Cardiac muscle cell (in vitro differentiated cells and primary cell): Measurements from ENCODE around the gene PLEKHA6. TPM values are rescaled to one million over a fixed set of nuclear protein-coding genes. Genes with fewer than 3 reads are reported as not detected.

ENCODE experiments used
- DNase-seq, 2 donors: peaks; one replicate each; pipeline versions ENCODE4 v3.0.0 to v3.0.0-alpha.2; 2010 to 2017; ENCODE audit warnings: low read depth in 1 of 2, low spot score in 1 of 2
- H3K27ac ChIP-seq: fragments of 200-600 bp; sonication (generic); 2 replicates; pipeline ENCODE4 v1.5.1; 2016
- H3K27me3 ChIP-seq: fragments of 200-600 bp; sonication (generic); 2 replicates; pipeline ENCODE4 v1.6.0; 2016; ENCODE audit warnings: control low read depth
- H3K36me3 ChIP-seq: fragments of 200-600 bp; sonication (generic); 2 replicates; pipeline ENCODE4 v1.5.1; 2016; ENCODE audit warnings: control low read depth
- H3K4me1 ChIP-seq: fragments of 200-600 bp; sonication (generic); 2 replicates; pipeline ENCODE4 v1.8.1; 2017; ENCODE audit warnings: low read depth, mild to moderate bottlenecking, mixed run types
- H3K4me3 ChIP-seq: fragments of 200-600 bp; sonication (generic); 2 replicates; pipeline ENCODE4 v1.5.1; 2016; ENCODE audit warnings: mild to moderate bottlenecking
- H3K9me3 ChIP-seq: fragments of 200-600 bp; sonication (generic); 2 replicates; pipeline ENCODE4 v1.5.1; 2017; ENCODE audit warnings: low read depth, mild to moderate bottlenecking, control low read depth
- polyA plus RNA-seq: library from polyadenylated mRNA; unstranded; fragments of >200 nt; fragmentation: Nextera tagmentation; extraction: Ambion mirVana; gene quantifications from 2 replicates; pipeline ENCODE4 v1.2.1, GENCODE V29; 2016
- total RNA-seq: library from RNA; depleted of rRNA; stranded (reverse); fragments of >200 nt; gene quantifications from 2 replicates; pipeline ENCODE4 v1.2.3, GENCODE V29; 2016
- TF ChIP-seq, protein P1 (sequence below): IDR thresholded peaks from 2 replicates; pipeline ENCODE4 v1.5.1; 2012; ENCODE audit warnings: low read depth, mild to moderate bottlenecking, low read length

Gene PLEKHA6
- total and polyA plus RNA-seq, 2 experiments from 2014 or later: 41.6 to 44.1 TPM

DNA sequence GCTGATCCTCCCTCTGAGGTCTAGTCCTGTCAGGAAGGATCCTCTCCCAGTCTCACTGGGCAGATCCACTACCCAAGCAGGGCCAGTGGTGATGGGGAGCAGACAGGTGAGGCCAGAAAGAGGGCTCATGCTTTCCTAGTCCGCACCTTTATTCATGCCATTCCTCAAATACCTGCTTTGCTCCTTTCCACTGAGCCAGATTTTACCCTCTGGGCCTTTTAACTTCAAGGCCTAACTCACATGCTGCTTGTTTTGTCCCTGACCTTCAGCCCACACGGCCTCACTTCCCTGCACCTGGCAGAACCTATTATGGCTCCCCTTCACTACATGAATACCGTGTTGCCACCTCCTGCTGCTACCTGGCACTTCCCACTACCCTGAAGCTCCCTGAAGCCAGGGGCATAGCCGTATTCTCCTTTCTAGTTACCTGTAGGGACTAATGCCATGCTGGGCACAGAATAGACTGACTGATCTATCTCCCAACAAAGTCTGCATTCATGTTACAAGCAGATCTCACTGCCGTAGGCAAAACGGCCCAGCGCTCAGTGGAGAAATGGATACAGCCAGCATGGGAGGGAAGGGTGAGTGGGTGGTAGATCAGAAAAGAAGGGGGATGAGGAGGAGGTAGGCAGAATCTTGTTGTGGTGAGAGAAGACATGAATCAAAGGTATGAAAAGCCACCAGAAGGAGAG is 109.8 kb downstream of the PLEKHA6 start:
- Histone ChIP-seq H3K9me3 (no peaks in the 10 kb centered on the region), H3K4me1 (no peaks in the 10 kb centered on the region), H3K36me3 (peaks cover 41% of the 10 kb centered on the region), H3K4me3 (no peak overlapping the region), H3K27me3 (no peaks in the 10 kb centered on the region), H3K27ac (no peak overlapping the region)
- TF ChIP-seq, protein P1, sequence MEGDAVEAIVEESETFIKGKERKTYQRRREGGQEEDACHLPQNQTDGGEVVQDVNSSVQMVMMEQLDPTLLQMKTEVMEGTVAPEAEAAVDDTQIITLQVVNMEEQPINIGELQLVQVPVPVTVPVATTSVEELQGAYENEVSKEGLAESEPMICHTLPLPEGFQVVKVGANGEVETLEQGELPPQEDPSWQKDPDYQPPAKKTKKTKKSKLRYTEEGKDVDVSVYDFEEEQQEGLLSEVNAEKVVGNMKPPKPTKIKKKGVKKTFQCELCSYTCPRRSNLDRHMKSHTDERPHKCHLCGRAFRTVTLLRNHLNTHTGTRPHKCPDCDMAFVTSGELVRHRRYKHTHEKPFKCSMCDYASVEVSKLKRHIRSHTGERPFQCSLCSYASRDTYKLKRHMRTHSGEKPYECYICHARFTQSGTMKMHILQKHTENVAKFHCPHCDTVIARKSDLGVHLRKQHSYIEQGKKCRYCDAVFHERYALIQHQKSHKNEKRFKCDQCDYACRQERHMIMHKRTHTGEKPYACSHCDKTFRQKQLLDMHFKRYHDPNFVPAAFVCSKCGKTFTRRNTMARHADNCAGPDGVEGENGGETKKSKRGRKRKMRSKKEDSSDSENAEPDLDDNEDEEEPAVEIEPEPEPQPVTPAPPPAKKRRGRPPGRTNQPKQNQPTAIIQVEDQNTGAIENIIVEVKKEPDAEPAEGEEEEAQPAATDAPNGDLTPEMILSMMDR: no peak
- no peak for DNase-seq

DNA sequence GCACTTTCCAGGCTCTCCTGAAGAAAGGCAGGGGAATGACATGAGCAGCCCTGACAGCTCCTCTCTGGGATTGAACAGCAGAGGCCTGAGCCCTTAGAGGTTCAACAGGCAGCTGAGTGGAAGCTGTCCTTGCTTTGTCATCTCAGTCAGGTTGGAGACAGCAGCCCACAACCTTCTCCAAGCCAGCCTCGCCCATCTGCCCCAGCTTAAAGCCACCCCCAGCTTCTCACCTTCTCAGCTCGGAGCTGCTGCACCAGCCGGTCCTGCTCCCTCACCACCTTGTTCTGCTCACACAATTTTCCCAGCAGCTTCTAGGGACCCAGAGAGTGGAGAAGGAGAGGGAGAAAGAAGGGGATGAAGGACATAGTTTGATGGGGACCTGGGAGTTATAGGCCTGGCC is 110.8 kb downstream of the PLEKHA6 start:
- Histone ChIP-seq H3K4me1 (no peaks in the 10 kb centered on the region), H3K9me3 (no peaks in the 10 kb centered on the region), H3K27me3 (no peaks in the 10 kb centered on the region), H3K4me3 (no peak overlapping the region), H3K36me3 (peaks cover 42% of the 10 kb centered on the region), H3K27ac (no peak overlapping the region)
- DNase-seq: no peak
- TF ChIP-seq, protein P1: no peak

DNA sequence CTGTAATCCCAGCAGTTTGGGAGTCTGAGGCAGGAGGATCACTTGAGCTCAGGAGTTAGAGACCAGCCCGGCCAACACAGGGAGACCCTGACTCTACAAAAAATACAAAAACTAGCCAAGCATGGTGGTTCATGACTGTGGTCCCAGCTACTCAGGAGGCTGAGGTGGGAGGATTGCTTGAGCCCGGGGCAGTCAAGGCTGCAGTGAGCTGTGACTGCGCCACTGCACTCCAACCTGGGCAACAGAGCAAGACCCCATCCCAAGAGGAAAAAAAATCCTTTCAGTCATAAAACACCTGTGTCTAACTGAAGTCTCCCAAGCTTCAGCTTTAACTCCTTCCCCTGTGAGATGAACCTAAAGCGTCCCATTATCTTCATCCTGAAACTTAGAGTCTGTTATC is 112.9 kb downstream of the PLEKHA6 start:
- Histone ChIP-seq H3K9me3 (no peaks in the 10 kb centered on the region), H3K36me3 (peaks cover 47% of the 10 kb centered on the region), H3K4me1 (no peaks in the 10 kb centered on the region), H3K27ac (no peak overlapping the region), H3K27me3 (no peaks in the 10 kb centered on the region), H3K4me3 (no peak overlapping the region)
- TF ChIP-seq, protein P1: no peak
- no peak for DNase-seq

DNA sequence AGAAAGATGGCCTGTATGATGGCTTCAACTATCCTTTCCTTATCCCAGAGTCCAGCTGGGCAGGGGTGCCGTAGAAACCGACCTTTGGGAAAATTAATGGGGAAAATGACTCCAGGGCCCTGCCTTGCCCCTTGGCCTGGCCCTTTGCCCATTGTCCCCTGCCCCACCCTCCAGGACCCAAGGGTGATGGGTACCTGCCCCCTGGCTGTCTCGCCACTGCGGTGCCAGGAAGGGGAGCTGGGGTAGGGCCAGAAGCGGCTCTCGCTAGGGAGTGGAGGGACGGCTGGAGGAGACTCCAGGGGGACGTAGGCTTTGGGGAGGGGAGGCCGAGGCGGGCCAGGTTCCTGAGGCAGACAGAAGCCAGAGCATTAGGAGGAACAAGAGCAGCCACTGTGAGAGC is 116.8 kb downstream of the PLEKHA6 start:
- TF ChIP-seq, protein P1: no peak
- Histone ChIP-seq H3K36me3 (peaks cover 64% of the 10 kb centered on the region), H3K27ac (no peak overlapping the region), H3K4me1 (no peaks in the 10 kb centered on the region), H3K9me3 (no peaks in the 10 kb centered on the region), H3K27me3 (no peaks in the 10 kb centered on the region), H3K4me3 (no peak overlapping the region)
- DNase-seq: no peak

DNA sequence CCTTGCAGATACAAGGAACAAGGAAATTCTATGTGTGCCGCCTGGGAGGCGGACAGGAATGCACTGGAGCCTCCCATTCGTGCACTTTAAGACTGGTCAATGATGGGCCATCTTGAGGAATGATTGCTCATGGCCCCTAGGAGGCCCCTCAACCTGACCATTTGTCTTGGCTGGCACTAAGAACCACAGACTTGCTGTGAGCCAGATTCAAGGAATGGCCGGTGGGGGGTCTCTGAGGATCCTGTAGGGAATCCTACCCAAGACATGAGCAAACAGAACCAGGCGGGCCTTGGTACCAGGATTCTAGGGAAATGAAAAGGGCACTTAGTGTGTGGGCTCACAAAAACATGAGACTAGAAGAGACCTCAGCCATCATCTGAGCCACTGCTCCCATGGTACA is 117.8 kb downstream of the PLEKHA6 start:
- Histone ChIP-seq H3K4me1 (no peaks in the 10 kb centered on the region), H3K4me3 (no peak overlapping the region), H3K36me3 (peaks cover 64% of the 10 kb centered on the region), H3K27me3 (no peaks in the 10 kb centered on the region), H3K27ac (no peak overlapping the region), H3K9me3 (no peaks in the 10 kb centered on the region)
- DNase-seq: no peak
- TF ChIP-seq, protein P1: no peak

DNA sequence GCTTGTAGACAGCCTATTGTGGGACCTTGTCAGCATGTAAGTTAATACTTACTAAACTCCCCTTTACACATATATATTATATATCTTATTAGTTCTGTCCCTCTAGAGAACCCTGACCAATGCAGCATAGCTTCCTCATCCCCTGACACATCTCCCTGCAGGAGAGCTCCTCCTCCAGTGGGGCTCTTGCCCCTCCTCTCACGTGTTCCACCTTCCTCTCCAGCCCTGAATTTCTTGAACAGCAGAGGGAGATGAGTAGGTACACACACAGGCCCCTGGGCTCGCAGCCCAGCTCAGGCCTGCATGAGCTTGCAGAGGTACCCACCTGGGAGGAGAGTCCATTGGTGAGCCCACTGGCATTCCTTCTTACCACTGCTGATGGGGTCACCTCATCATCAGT is 118.7 kb downstream of the PLEKHA6 start:
- Histone ChIP-seq H3K4me1 (no peaks in the 10 kb centered on the region), H3K27me3 (no peaks in the 10 kb centered on the region), H3K4me3 (no peak overlapping the region), H3K36me3 (peaks cover 61% of the 10 kb centered on the region), H3K27ac (no peak overlapping the region), H3K9me3 (no peaks in the 10 kb centered on the region)
- no peak for DNase-seq
- TF ChIP-seq, protein P1: no peak
